Measurements from ENCODE around the gene FKBP15. TPM values are rescaled to one million over a fixed set of nuclear protein-coding genes. Genes with fewer than 3 reads are reported as not detected.

FKBP15 gene
- total RNA-seq, 4 donors from 2014 or later = 18.1 to 23.0 (median 20.6) TPM

DNA sequence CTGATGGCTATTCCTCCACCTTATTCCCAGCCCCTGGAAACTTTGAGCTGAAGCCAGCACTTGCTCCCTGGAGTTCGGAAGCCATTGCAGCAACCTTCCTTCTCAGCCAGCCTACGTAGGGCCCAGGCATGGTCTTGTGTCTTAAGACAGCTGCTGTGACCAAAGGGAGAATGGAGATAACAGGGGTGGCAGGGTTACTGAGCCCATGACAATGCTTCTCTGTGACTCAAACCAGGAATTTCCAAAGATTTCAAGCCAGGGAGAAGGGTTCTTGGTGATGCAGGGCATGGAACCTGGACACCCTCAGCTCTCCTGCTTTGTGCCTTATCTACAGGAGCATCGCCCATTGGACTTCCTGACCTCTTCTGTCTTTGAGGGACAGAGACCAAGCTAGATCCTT is 58.1 kb downstream of the FKBP15 start:
- peaks cover 38 to 98% (median 85%) of the 10 kb centered on the region in 4 donors for H3K36me3 ChIP-seq
- TF ChIP-seq POLR2A (IDR thresholded peaks at IDR 0.05; ENCODE audit: low read depth) (no peak), POLR2AphosphoS5 (IDR thresholded peaks at IDR 0.05) (no peak), EP300 (IDR thresholded peaks at IDR 0.05) (no peak)
- TF ChIP-seq, protein P1, sequence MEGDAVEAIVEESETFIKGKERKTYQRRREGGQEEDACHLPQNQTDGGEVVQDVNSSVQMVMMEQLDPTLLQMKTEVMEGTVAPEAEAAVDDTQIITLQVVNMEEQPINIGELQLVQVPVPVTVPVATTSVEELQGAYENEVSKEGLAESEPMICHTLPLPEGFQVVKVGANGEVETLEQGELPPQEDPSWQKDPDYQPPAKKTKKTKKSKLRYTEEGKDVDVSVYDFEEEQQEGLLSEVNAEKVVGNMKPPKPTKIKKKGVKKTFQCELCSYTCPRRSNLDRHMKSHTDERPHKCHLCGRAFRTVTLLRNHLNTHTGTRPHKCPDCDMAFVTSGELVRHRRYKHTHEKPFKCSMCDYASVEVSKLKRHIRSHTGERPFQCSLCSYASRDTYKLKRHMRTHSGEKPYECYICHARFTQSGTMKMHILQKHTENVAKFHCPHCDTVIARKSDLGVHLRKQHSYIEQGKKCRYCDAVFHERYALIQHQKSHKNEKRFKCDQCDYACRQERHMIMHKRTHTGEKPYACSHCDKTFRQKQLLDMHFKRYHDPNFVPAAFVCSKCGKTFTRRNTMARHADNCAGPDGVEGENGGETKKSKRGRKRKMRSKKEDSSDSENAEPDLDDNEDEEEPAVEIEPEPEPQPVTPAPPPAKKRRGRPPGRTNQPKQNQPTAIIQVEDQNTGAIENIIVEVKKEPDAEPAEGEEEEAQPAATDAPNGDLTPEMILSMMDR (IDR thresholded peaks at IDR 0.05) = no peak
- no peak overlapping the region for H3K27ac ChIP-seq (replicated peaks in 1 of 4)
- no peak for DNase-seq (ENCODE audit: extremely low spot score)
- no peaks in the 10 kb centered on the region for H3K9me3 ChIP-seq
- no peak overlapping the region for H3K4me3 ChIP-seq
- H3K27me3 ChIP-seq = no peaks in the 10 kb centered on the region
- H3K4me1 ChIP-seq = peaks cover 13 to 21% (median 16%) of the 10 kb centered on the region in 4 donors
- 60% methylated on average over 3 of the region's 3 CpGs for WGBS
- intact Hi-C loops (cut with DNase I) = no loop called here

DNA sequence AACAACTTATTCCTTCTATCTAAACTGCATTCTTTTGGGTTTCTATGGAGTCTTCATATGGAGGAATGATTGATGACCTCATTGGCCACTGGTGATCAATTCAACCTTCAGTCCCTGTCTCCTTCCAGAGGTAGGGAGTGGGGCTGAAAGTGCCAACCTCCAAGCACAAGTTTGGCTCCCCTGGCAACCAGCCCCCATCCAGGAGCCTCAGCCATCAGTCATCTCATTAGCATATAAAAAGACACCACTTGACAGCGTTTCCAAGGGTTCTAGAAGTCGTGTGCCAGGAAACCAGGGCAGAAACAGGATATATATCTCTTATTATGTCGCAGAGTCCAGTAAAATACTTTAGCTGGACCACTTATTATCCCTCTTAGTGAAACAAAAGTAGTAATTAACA is 60.5 kb downstream of the FKBP15 start:
- no peaks in the 10 kb centered on the region for H3K27me3 ChIP-seq
- peaks cover 29 to 85% (median 71%) of the 10 kb centered on the region in 4 donors for H3K36me3 ChIP-seq
- H3K4me3 ChIP-seq = no peak overlapping the region
- H3K9me3 ChIP-seq = no peaks in the 10 kb centered on the region
- intact Hi-C loops (cut with DNase I) = no loop called here
- H3K4me1 ChIP-seq = peaks cover 15 to 30% (median 18%) of the 10 kb centered on the region in 4 donors
- no peak for DNase-seq (ENCODE audit: extremely low spot score)
- 50% methylated on average over 3 of the region's 3 CpGs for WGBS
- TF ChIP-seq EP300 (IDR thresholded peaks at IDR 0.05) = no peak
- TF ChIP-seq, protein P1 (IDR thresholded peaks at IDR 0.05) = no peak
- no peak for TF ChIP-seq POLR2A (IDR thresholded peaks at IDR 0.05; ENCODE audit: low read depth)
- no peak for TF ChIP-seq POLR2AphosphoS5 (IDR thresholded peaks at IDR 0.05)
- no peak overlapping the region for H3K27ac ChIP-seq (replicated peaks in 1 of 4)

DNA sequence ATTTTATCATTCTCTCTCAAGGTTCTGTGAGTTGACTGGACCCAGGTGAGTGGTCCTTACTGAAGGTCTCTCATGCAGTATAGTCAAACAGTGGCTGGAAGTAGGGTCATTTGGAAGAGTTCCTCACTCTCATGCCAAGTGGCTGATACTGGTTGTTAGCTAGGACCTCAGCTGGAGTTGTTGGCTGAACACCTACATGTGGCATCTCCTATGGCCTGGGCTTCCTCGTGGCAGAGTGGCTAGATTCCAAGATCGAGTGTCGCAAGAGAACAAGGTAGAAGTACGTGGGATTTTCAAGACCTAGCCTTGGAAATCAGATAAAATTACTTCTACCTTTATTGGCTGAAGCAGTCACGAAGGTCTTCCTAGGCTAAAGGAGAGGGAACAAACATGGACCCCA is 62.6 kb downstream of the FKBP15 start:
- Histone ChIP-seq H3K27ac (replicated peaks in 1 of 4) (no peak overlapping the region), H3K4me3 (no peak overlapping the region), H3K36me3 (peaks cover 21 to 67% (median 56%) of the 10 kb centered on the region in 4 donors), H3K27me3 (no peaks in the 10 kb centered on the region), H3K4me1 (peaks cover 10 to 33% (median 21%) of the 10 kb centered on the region in 4 donors), H3K9me3 (no peaks in the 10 kb centered on the region)
- intact Hi-C loops (cut with DNase I) = no loop called here
- 97% methylated on average over 5 of the region's 5 CpGs for WGBS
- TF ChIP-seq, protein P1 (IDR thresholded peaks at IDR 0.05) = no peak
- TF ChIP-seq POLR2A (IDR thresholded peaks at IDR 0.05; ENCODE audit: low read depth) (no peak), POLR2AphosphoS5 (IDR thresholded peaks at IDR 0.05) (no peak), EP300 (IDR thresholded peaks at IDR 0.05) (no peak)
- DNase-seq (ENCODE audit: extremely low spot score) = no peak

DNA sequence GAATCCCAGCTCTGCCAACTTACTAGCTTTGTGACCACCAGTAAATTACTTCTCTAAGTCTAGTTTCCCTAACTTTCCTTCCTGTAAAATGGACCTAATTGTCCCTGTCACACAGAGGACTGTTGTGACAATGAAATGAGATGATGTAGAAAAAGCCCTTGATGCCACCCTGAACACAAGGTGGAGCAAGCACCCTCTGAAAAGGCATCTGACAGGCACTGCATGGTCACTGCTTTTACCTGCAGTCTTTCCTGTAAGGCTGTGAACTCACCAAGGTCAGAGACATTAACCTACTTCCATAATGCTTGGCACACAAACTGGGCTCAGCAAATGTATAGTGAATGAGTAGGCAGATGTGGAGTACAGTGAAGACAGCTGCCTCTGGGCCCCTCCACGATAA is 64.2 kb downstream of the FKBP15 start:
- H3K27ac ChIP-seq (replicated peaks in 1 of 4) = no peak overlapping the region
- H3K4me3 ChIP-seq = no peak overlapping the region
- 91% methylated on average over 1 of the region's 1 CpG for WGBS
- H3K4me1 ChIP-seq = peaks cover 21 to 45% (median 36%) of the 10 kb centered on the region in 4 donors
- no peaks in the 10 kb centered on the region for H3K9me3 ChIP-seq
- peaks cover 14 to 52% (median 41%) of the 10 kb centered on the region in 4 donors for H3K36me3 ChIP-seq
- no peaks in the 10 kb centered on the region for H3K27me3 ChIP-seq
- TF ChIP-seq, protein P1 (IDR thresholded peaks at IDR 0.05) = no peak
- TF ChIP-seq POLR2AphosphoS5 (IDR thresholded peaks at IDR 0.05) (no peak), EP300 (IDR thresholded peaks at IDR 0.05) (no peak), POLR2A (IDR thresholded peaks at IDR 0.05; ENCODE audit: low read depth) (no peak)
- DNase-seq (ENCODE audit: extremely low spot score) = no peak
- intact Hi-C loops (cut with DNase I) = no loop called here

Measured in esophagus muscularis mucosa (tissue), 4 donors.